AG04450 (cell line): ENCODE results near the gene CLEC17A. TPM values are rescaled to one million over a fixed set of nuclear protein-coding genes. Genes with fewer than 3 reads are reported as not detected.

Experiments
- CTCF ChIA-PET: fragments of 300-600, 350-600 bp; formaldehyde crosslinking; extraction: SDS; loops from one replicate; lab custom pipeline; 2022; ENCODE audit warnings: antibody characterized with exemption, inconsistent platforms; lab: Charles Lee
- POLR2A ChIA-PET: fragments of 350-600 bp; formaldehyde crosslinking; extraction: SDS; loops from one replicate; lab custom pipeline; 2021; ENCODE audit warnings: antibody characterized with exemption, inconsistent platforms; lab: Yijun Ruan, JAX
- DNase-seq: peaks from one replicate; pipeline ENCODE4 v3.0.0-alpha.2; 2011; ENCODE audit warnings: low read depth, low spot score
- H3K27ac ChIP-seq: one replicate; pipeline ENCODE4 v1.5.1; 2012; ENCODE audit warnings: low read depth, low read length, control low read depth
- H3K27me3 ChIP-seq: one replicate; pipeline ENCODE4 v1.6.0; 2012; ENCODE audit warnings: low read length; ENCODE audit not compliant: control insufficient read depth, insufficient read depth
- H3K4me3 ChIP-seq: 2 replicates; pipeline ENCODE4 v1.5.1; 2011; ENCODE audit warnings: mild to moderate bottlenecking, low read depth, low read length, control low read depth
- H3K9me3 ChIP-seq: 2 replicates; pipeline ENCODE4 v1.5.1; 2012; ENCODE audit warnings: low read length; ENCODE audit not compliant: control insufficient read depth, insufficient read depth
- CTCF ChIP-seq: IDR thresholded peaks from 2 replicates; pipeline ENCODE4 v1.5.1; 2011; ENCODE audit warnings: low read depth, low read length, control low read depth, inconsistent platforms
- polyA plus RNA-seq: library from polyadenylated mRNA; depleted of rRNA; stranded (reverse); fragments of >200 nt; gene quantifications from 2 replicates; pipeline ENCODE4 v1.2.3, GENCODE V29; 2011

Gene CLEC17A
- polyA plus RNA-seq, 1 experiment: not detected

- TF ChIP-seq CTCF: no peak
- no peaks in the 10 kb centered on the region; the same call in 1 of the 2 replicates for H3K9me3 ChIP-seq
- ChIA-PET CTCF (interaction anchor here (0.6 to 4.0 kb wide), 3 partner anchors 16 to 132 kb away, joined by 3 to 69 read pairs (median 4); partner anchors contain the start of gene NDUFB7), POLR2A (no interaction called here)
- H3K27me3 ChIP-seq: no peaks in the 10 kb centered on the region
- H3K27ac ChIP-seq: no peak overlapping the region
- H3K4me3 ChIP-seq: no peak overlapping the region
- no peak for DNase-seq
Observed at GRCh38 chr19:14554382-14554812, 28.5 kb upstream of the CLEC17A start.

DNA sequence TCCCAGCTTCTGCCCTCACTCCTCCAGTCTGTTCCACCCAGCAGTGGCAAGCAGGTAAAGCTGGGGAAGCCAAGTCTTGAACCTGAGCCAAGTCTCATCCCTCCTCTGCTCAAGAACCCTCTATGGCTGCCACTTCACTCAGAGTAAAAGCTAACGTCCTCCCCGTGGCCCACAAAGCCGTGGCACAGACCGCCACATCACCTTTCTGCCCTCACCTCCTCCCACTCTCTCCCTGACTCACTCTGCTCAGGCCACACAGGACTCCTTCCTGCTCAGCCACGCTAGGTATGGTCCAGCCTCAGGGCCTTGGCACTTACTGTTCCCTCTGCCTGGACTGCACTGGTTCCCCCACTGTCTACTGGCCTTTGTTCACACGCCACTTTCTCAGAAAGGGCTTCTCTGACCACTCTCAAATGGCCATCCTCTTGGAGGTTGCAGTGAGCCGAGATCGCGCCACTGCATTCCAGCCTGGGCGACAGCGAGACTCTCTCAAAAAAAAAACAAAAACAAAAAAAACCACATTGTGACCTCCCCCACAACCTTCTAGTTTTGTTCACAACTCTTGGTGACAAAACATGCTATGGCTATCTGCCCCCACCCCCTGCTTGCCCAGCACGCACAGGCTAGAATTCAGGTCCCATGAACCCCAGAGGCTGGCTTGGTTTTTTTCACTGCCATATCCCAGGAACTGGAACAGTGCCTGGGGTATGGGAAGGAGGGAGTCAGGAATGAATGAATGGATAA is 26.8 kb upstream of the CLEC17A start:
- no peak for TF ChIP-seq CTCF
- Histone ChIP-seq H3K9me3 (no peaks in the 10 kb centered on the region; the same call in 1 of the 2 replicates), H3K27ac (no peak overlapping the region), H3K4me3 (no peak overlapping the region), H3K27me3 (no peaks in the 10 kb centered on the region)
- POLR2A ChIA-PET: interaction anchor here (0.6 to 1.2 kb wide), 3 partner anchors 11 to 25 kb away, joined by 3 to 4 read pairs (median 4); no protein-coding TSS in a partner anchor
- CTCF ChIA-PET: interaction anchor here (0.5 to 4.0 kb wide), 19 partner anchors 9 to 1780 kb away, joined by 3 to 69 read pairs (median 6); partner anchors contain the start of gene NDUFB7
- no peak for DNase-seq

DNA sequence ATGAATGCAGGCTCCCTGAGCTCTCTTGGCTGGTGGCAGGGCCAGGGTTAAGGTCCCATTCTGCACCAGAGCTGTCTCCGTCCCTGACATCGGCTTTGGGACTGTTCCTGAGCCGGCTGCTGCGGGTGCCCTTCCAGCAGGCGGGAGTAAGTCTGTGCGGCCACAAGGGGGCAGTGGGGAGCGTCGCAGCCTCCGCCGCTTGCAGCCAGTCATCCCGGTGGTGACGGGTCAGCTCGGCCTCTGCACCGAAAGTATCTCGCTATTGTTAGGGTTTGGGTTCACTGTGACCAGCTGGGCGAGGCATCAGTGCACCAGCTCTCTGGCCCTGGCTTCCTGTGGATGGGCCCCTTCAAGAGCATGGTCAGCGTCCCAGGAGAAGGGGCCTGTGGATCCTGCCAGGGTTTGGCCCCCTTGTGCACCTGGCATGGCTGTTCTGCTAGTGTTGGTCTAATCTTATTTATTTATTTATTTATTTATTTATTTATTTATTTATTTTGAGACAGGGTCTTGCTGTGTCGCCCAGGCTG is 26.2 kb upstream of the CLEC17A start:
- CTCF ChIA-PET: interaction anchor here (0.5 to 4.0 kb wide), 20 partner anchors 9 to 1779 kb away, joined by 3 to 69 read pairs (median 6); partner anchors contain the start of gene NDUFB7
- H3K4me3 ChIP-seq: peak overlapping the region; percentile 31

DNA sequence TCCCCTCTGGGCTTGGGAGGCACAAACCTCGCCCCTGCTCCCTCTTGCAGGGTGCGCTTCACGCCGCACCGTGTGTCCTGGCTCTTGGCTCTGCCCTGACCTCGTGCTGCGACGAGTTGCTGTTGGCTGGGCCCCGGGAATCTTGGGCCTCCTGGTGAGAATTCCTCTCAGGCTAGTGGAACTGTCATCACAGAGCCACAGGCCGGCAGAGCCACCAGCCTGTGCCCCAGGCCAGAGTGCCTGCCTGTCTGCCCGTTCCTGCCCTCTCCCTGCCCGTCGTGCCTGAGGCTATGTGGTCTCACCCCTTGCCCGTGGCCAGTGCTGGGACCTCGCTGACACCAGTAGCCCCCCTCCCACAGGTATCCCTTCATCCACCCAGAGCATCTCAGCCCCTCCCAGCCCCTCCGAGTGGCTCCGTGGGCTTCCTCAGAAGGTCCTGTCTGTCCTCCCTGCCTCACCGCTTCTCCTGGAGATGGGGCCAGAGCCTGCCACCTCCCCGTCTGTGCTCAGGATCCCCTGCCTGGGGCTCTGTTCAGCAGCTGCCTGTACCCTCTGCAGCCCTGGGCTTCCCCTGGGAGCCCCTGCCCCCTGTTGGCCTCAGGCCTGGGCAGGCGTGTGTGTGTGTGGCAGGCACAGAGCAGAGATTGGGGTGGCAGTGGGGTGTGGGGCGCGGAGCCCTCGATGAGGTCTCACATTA is 24.4 kb upstream of the CLEC17A start:
- DNase-seq: no peak
- no peak for TF ChIP-seq CTCF
- Histone ChIP-seq H3K9me3 (peaks cover 3% of the 10 kb centered on the region; the same call in 1 of the 2 replicates), H3K4me3 (no peak overlapping the region), H3K27ac (no peak overlapping the region), H3K27me3 (no peaks in the 10 kb centered on the region)
- POLR2A ChIA-PET: no interaction called here
- CTCF ChIA-PET: interaction anchor here (4.0 kb wide), 1 partner anchor 12 kb away, joined by 69 read pairs; the partner anchor contains the start of gene NDUFB7

More for the DNA sequence above, 26.2 kb upstream of the CLEC17A start:
- DNase-seq: peak; percentile 53
- TF ChIP-seq CTCF: peak; percentile 99
- H3K27ac ChIP-seq: peak overlapping the region; percentile 39
- POLR2A ChIA-PET: interaction anchor here (0.6 to 1.2 kb wide), 3 partner anchors 11 to 26 kb away, joined by 3 to 4 read pairs (median 4); no protein-coding TSS in a partner anchor
- H3K27me3 ChIP-seq: no peaks in the 10 kb centered on the region
- no peaks in the 10 kb centered on the region; the same call in 1 of the 2 replicates for H3K9me3 ChIP-seq
